ENCODE measurements around the gene E2F4. TPM values are rescaled to one million over a fixed set of nuclear protein-coding genes. Genes with fewer than 3 reads are reported as not detected.

Gene E2F4
- total and polyA plus RNA-seq, 2 experiments from 2014 or later = 70.4 to 72.4 TPM

GRCh38 chr16:67202426-67202825 is 10.5 kb downstream of the E2F4 start:
- WGBS (ENCODE audit: low lambda C conversion rate, missing lambda C conversion rate) = 96% methylated on average over 12 of the region's 12 CpGs
- H3K79me2 ChIP-seq = no peaks in the 10 kb centered on the region

GRCh38 chr16:67202956-67203493 is 11.1 kb downstream of the E2F4 start:
- Histone ChIP-seq H3K4me2 (no peak overlapping the region), H3K27me3 (no peaks in the 10 kb centered on the region), H3K9me3 (ENCODE audit: low read depth) (no peaks in the 10 kb centered on the region), H4K20me1 (ENCODE audit: insufficient read depth, poor library complexity, severe bottlenecking) (no peaks in the 10 kb centered on the region), H2AFZ (no peak overlapping the region), H3K36me3 (replicated peaks; ENCODE audit: insufficient read depth, low read depth) (no peaks in the 10 kb centered on the region), H3K9me2 (replicated peaks; ENCODE audit: insufficient read depth) (no peaks in the 10 kb centered on the region), H3K4me1 (ENCODE audit: insufficient read depth) (peaks cover 5% of the 10 kb centered on the region), H3K4me3 (no peak overlapping the region), H3K79me2 (no peaks in the 10 kb centered on the region), H3K27ac (no peak overlapping the region)
- TF ChIP-seq EZH2 (IDR thresholded peaks at IDR 0.05; ENCODE audit: borderline replicate concordance) = no peak
- TF ChIP-seq CTCF (IDR thresholded peaks at IDR 0.05; ENCODE audit: poor library complexity) = no peak
- TF ChIP-seq EZH2phosphoT487 (IDR thresholded peaks at IDR 0.05; ENCODE audit: low read depth, severe bottlenecking, unreplicated experiment) = no peak
- 95% methylated on average over 18 of the region's 23 CpGs for WGBS (ENCODE audit: low lambda C conversion rate, missing lambda C conversion rate)
- no peak for DNase-seq (ENCODE audit: low spot score)

More at GRCh38 chr16:67202426-67202825, 10.5 kb downstream of the E2F4 start:
- H3K4me3 ChIP-seq = no peak overlapping the region
- TF ChIP-seq CTCF (IDR thresholded peaks at IDR 0.05; ENCODE audit: poor library complexity) (no peak), EZH2 (IDR thresholded peaks at IDR 0.05; ENCODE audit: borderline replicate concordance) (no peak), EZH2phosphoT487 (IDR thresholded peaks at IDR 0.05; ENCODE audit: low read depth, severe bottlenecking, unreplicated experiment) (no peak)
- no peaks in the 10 kb centered on the region for H3K36me3 ChIP-seq (replicated peaks; ENCODE audit: insufficient read depth, low read depth)
- H3K9me3 ChIP-seq (ENCODE audit: low read depth) = no peaks in the 10 kb centered on the region
- no peaks in the 10 kb centered on the region for H4K20me1 ChIP-seq (ENCODE audit: insufficient read depth, poor library complexity, severe bottlenecking)
- H3K9me2 ChIP-seq (replicated peaks; ENCODE audit: insufficient read depth) = no peaks in the 10 kb centered on the region
- H3K4me1 ChIP-seq (ENCODE audit: insufficient read depth) = peaks cover 5% of the 10 kb centered on the region
- DNase-seq (ENCODE audit: low spot score) = no peak
- no peak overlapping the region for H2AFZ ChIP-seq
- H3K27ac ChIP-seq = no peak overlapping the region
- H3K4me2 ChIP-seq = no peak overlapping the region
- no peaks in the 10 kb centered on the region for H3K27me3 ChIP-seq

GRCh38 chr16:67204076-67204475 is 12.1 kb downstream of the E2F4 start:
- Histone ChIP-seq H3K4me3 (no peak overlapping the region), H3K36me3 (replicated peaks; ENCODE audit: insufficient read depth, low read depth) (no peaks in the 10 kb centered on the region)
- no peak for TF ChIP-seq EZH2phosphoT487 (IDR thresholded peaks at IDR 0.05; ENCODE audit: low read depth, severe bottlenecking, unreplicated experiment)
- no peak for TF ChIP-seq EZH2 (IDR thresholded peaks at IDR 0.05; ENCODE audit: borderline replicate concordance)
- TF ChIP-seq CTCF (IDR thresholded peaks at IDR 0.05; ENCODE audit: poor library complexity) = no peak

More at GRCh38 chr16:67204076-67204475, 12.1 kb downstream of the E2F4 start:
- H3K4me1 ChIP-seq (ENCODE audit: insufficient read depth) = no peaks in the 10 kb centered on the region
- H2AFZ ChIP-seq = no peak overlapping the region
- no peak overlapping the region for H3K27ac ChIP-seq
- no peaks in the 10 kb centered on the region for H3K79me2 ChIP-seq
- no peaks in the 10 kb centered on the region for H3K27me3 ChIP-seq
- no peak overlapping the region for H3K4me2 ChIP-seq
- 94% methylated on average over 4 of the region's 4 CpGs for WGBS (ENCODE audit: low lambda C conversion rate, missing lambda C conversion rate)
- no peak for DNase-seq (ENCODE audit: low spot score)
- H3K9me3 ChIP-seq (ENCODE audit: low read depth) = no peaks in the 10 kb centered on the region
- H4K20me1 ChIP-seq (ENCODE audit: insufficient read depth, poor library complexity, severe bottlenecking) = no peaks in the 10 kb centered on the region
- no peaks in the 10 kb centered on the region for H3K9me2 ChIP-seq (replicated peaks; ENCODE audit: insufficient read depth)
